Skeletal muscle tissue (tissue), 4 donors: ENCODE measurements around the gene UNK. TPM values are rescaled to one million over a fixed set of nuclear protein-coding genes. Genes with fewer than 3 reads are reported as not detected.
A peak's percentile ranks its signal among the peaks of the same experiment; 100 is the strongest.
"Not testable (repeated sequence)": the region's sequence is repeated elsewhere in the genome, so short reads cannot be mapped to it uniquely, and the experiment has no call there.

Experiments
- H3K27ac ChIP-seq: one replicate; pipeline ENCODE4 v1.7.0; 2013; ENCODE audit warnings: mild to moderate bottlenecking, low read depth, low read length, inconsistent platforms
- H3K27me3 ChIP-seq, 3 donors: one replicate each; pipeline ENCODE4 v1.7.0; 2013; ENCODE audit warnings: low read length in 3 of 3; ENCODE audit not compliant: control insufficient read depth in 3 of 3, insufficient read depth in 3 of 3
- H3K36me3 ChIP-seq, 3 donors: one replicate each; pipeline ENCODE4 v1.7.0; 2013; ENCODE audit warnings: low read length in 3 of 3; ENCODE audit not compliant: control insufficient read depth in 3 of 3, insufficient read depth in 3 of 3
- H3K4me1 ChIP-seq, 3 donors: one replicate each; pipeline ENCODE4 v1.7.0; 2013; ENCODE audit warnings: low read length in 3 of 3, mild to moderate bottlenecking in 3 of 3; ENCODE audit not compliant: control insufficient read depth in 3 of 3, insufficient read depth in 3 of 3
- H3K4me3 ChIP-seq, 3 donors: one replicate each; pipeline ENCODE4 v1.7.0; 2013; ENCODE audit warnings: low read length in 3 of 3
- H3K9ac ChIP-seq, 3 donors: one replicate each; pipeline ENCODE4 v1.7.0; 2013; ENCODE audit warnings: low read length in 3 of 3, mild to moderate bottlenecking in 3 of 3, moderate library complexity in 2 of 3, low read depth in 1 of 3
- H3K9me3 ChIP-seq, 3 donors: one replicate each; pipeline ENCODE4 v1.7.0; 2013; ENCODE audit warnings: low read length in 3 of 3; ENCODE audit not compliant: control insufficient read depth in 3 of 3
- total RNA-seq: library from RNA; depleted of rRNA; stranded (reverse); fragments of >200 nt; gene quantifications from one replicate; pipeline ENCODE4 v1.2.3, GENCODE V29; 2014
- donor health status: Osteomylitis.

UNK gene
- total RNA-seq, 1 donor from 2014 or later = 15.7 TPM

GRCh38 chr17:75855310-75856061, 70.9 kb downstream of the UNK start, which contains the start of gene WBP2:
Gene WBP2 (minus strand): TSS chr17:75855335. CDS start chr17:75855297, 38 bp downstream.
- Histone ChIP-seq H3K4me1 (peaks cover 36 to 43% (median 36%) of the 10 kb centered on the region in 3 donors), H3K27me3 (no peaks in the 10 kb centered on the region), H3K36me3 (peaks cover 9 to 11% (median 10%) of the 10 kb centered on the region in 3 donors), H3K27ac (peak within 1 kb of the TSS; percentile 98), H3K9me3 (no peaks in the 10 kb centered on the region), H3K9ac (peak within 1 kb of the TSS; percentile 96 to 99 (median 97)), H3K4me3 (peak within 1 kb of the TSS; percentile 79 to 93 (median 88))

- Histone ChIP-seq H3K27ac (peak overlapping the region; percentile 98), H3K4me1 (peaks cover 29 to 35% (median 29%) of the 10 kb centered on the region in 3 donors), H3K36me3 (peaks cover 3 to 4% (median 3%) of the 10 kb centered on the region in 3 donors), H3K27me3 (no peaks in the 10 kb centered on the region), H3K9me3 (no peaks in the 10 kb centered on the region), H3K9ac (peak overlapping the region; percentile 96 to 99 (median 97)), H3K4me3 (peak overlapping the region; percentile 77 to 93 (median 88))
These were observed 71.6 kb downstream of the UNK start for GRCh38 chr17:75856062-75856756.

GRCh38 chr17:75859358-75859757, 74.8 kb downstream of the UNK start:
- H3K4me3 ChIP-seq, H3K9ac ChIP-seq, H3K36me3 ChIP-seq, H3K9me3 ChIP-seq, H3K27me3 ChIP-seq, H3K27ac ChIP-seq: not testable (repeated sequence)
- H3K4me1 ChIP-seq = peaks cover 13 to 16% (median 14%) of the 10 kb centered on the region in 3 donors

- Histone ChIP-seq H3K36me3 (no peaks in the 10 kb centered on the region), H3K9ac (no peak overlapping the region), H3K4me3 (no peak overlapping the region), H3K27ac (no peak overlapping the region), H3K9me3 (no peaks in the 10 kb centered on the region), H3K27me3 (no peaks in the 10 kb centered on the region), H3K4me1 (peaks cover 10 to 11% (median 10%) of the 10 kb centered on the region in 3 donors)
These were observed 77.3 kb downstream of the UNK start for GRCh38 chr17:75861927-75862317.

- Histone ChIP-seq H3K4me1 (peaks cover 8 to 12% (median 12%) of the 10 kb centered on the region in 3 donors), H3K9me3 (no peaks in the 10 kb centered on the region), H3K27me3 (no peaks in the 10 kb centered on the region), H3K4me3 (no peak overlapping the region), H3K9ac (peak overlapping the region in 1 of 3 donors; percentile 41), H3K36me3 (no peaks in the 10 kb centered on the region), H3K27ac (peak overlapping the region; percentile 50)
These were observed 79.9 kb downstream of the UNK start for GRCh38 chr17:75864448-75864871.

- not testable (repeated sequence) for H3K4me3 ChIP-seq, H3K27me3 ChIP-seq, H3K9me3 ChIP-seq, H3K36me3 ChIP-seq
- H3K27ac ChIP-seq = peak overlapping the region; percentile 50
- H3K4me1 ChIP-seq = peaks cover 9 to 17% (median 16%) of the 10 kb centered on the region in 3 donors
- peak overlapping the region in 1 of 3 donors; percentile 41 for H3K9ac ChIP-seq
These were observed 80.3 kb downstream of the UNK start for GRCh38 chr17:75864887-75865286.

- not testable (repeated sequence) for H3K4me3 ChIP-seq, H3K36me3 ChIP-seq, H3K9me3 ChIP-seq, H3K9ac ChIP-seq, H3K27me3 ChIP-seq, H3K27ac ChIP-seq
- H3K4me1 ChIP-seq = peaks cover 15 to 21% (median 19%) of the 10 kb centered on the region in 3 donors
These were observed 81.0 kb downstream of the UNK start for GRCh38 chr17:75865404-75866188.

- H3K9me3 ChIP-seq, H3K27ac ChIP-seq, H3K27me3 ChIP-seq, H3K36me3 ChIP-seq, H3K9ac ChIP-seq, H3K4me3 ChIP-seq: not testable (repeated sequence)
- H3K4me1 ChIP-seq = peaks cover 33 to 39% (median 38%) of the 10 kb centered on the region in 3 donors
These were observed 84.2 kb downstream of the UNK start for GRCh38 chr17:75868730-75869281.

- Histone ChIP-seq H3K9ac (peak overlapping the region; percentile 46 to 62 (median 51)), H3K27ac (peak overlapping the region; percentile 81), H3K4me1 (peaks cover 39 to 41% (median 41%) of the 10 kb centered on the region in 3 donors), H3K27me3 (no peaks in the 10 kb centered on the region), H3K36me3 (peaks cover 0 to 6% (median 1%) of the 10 kb centered on the region in 3 donors), H3K4me3 (peak overlapping the region in 1 of 3 donors; percentile 22), H3K9me3 (no peaks in the 10 kb centered on the region)
These were observed 84.9 kb downstream of the UNK start for GRCh38 chr17:75869282-75870141.
